Left ventricle myocardium inferior (tissue), 1 donor: ENCODE measurements around the gene KRT7. TPM values are rescaled to one million over a fixed set of nuclear protein-coding genes. Genes with fewer than 3 reads are reported as not detected.

Experiments used
- DNase-seq: peaks from one replicate; pipeline ENCODE4 v3.0.0-alpha.2; 2020
- H3K27ac ChIP-seq: fragments of 200-600 bp; replicated peaks from 2 replicates; pipeline ENCODE4 v1.8.0; 2021
- H3K27me3 ChIP-seq: fragments of 200-600 bp; 2 replicates; pipeline ENCODE4 v1.8.0; 2021; ENCODE audit warnings: low read depth
- H3K36me3 ChIP-seq: fragments of 200-600 bp; 2 replicates; pipeline ENCODE4 v1.8.0; 2021
- H3K4me1 ChIP-seq: fragments of 200-600 bp; 2 replicates; pipeline ENCODE4 v1.8.0; 2021
- H3K4me3 ChIP-seq: fragments of 200-600 bp; 2 replicates; pipeline ENCODE4 v1.8.0; 2021; ENCODE audit warnings: mild to moderate bottlenecking, moderate library complexity
- H3K9me3 ChIP-seq: fragments of 200-600 bp; replicated peaks from 2 replicates; pipeline ENCODE4 v1.8.0; 2021
- intact Hi-C: fragments of 100-400 bp; cut with micrococcal nuclease; formaldehyde crosslinking; loops from one replicate; pipeline ENCODE4 v1.11.0; 2022
- total RNA-seq: library from RNA; stranded (reverse); fragmentation: NEBNext Ultra II Directional; extraction: Animal tissue kit (Norgen Biotek cat#: 25700); gene quantifications from one replicate; pipeline ENCODE4 v1.2.1, GENCODE V29; 2021
- TF ChIP-seq, protein P1 (sequence below): fragments of 200-600 bp; IDR thresholded peaks from 2 replicates; pipeline ENCODE4 v1.8.0; 2021; ENCODE audit warnings: antibody characterized with exemption, mild to moderate bottlenecking, borderline replicate concordance
- donor health status: DM: no; HTN: yes; CAD: no; lungs with severe emphysema.

Gene KRT7
- total RNA-seq, 1 donor from 2014 or later, result not detected

DNA sequence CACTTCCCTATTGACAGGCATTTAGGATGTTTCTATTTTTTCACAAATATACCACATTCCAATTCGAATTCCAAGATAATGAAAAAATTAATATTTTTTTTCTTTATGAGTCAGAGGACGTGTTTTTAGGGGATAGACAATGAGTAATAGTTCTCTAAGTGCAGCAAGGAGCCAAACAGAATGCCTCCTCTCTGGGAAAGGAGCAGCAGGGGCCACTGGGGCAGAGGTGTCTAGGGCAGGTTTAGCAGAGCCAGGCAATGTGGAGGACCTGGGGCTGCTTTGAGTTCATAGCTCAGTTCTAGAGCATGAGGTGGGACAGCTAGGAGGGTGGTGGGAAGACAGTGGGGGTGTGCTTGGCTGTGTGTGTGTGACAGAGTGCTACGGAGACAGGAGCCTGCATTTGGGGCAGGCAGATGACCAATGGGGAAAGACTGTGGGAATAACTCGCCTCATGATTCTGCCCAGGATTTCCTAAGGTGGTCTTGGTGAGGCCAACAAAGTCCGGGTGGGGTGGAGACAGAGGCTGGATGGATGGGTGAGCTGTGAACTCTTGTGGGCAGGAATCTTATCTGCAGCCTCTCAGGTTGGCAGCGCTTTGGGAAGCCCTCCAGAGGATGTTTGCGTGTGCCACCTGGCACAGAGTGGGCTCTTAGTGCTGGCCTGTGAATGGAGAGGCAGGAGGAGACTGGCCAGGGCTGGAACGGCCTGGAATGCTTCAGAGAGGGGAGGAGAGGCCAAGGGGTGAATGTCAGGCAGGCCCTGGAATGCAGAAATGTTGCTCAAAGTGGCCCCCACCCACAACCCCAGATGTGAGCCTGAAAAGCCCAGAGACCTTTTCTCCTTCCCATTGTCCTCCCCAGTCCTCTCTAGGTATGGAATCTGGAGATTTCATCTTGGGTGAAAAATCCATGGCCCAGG is 2.4 kb upstream of the KRT7 start:
- no peaks in the 10 kb centered on the region for H3K9me3 ChIP-seq
- peaks cover 74% of the 10 kb centered on the region for H3K27me3 ChIP-seq
- intact Hi-C loops, result no loop called here
- peak; percentile 42 for DNase-seq
- no peaks in the 10 kb centered on the region for H3K36me3 ChIP-seq
- TF ChIP-seq, protein P1, sequence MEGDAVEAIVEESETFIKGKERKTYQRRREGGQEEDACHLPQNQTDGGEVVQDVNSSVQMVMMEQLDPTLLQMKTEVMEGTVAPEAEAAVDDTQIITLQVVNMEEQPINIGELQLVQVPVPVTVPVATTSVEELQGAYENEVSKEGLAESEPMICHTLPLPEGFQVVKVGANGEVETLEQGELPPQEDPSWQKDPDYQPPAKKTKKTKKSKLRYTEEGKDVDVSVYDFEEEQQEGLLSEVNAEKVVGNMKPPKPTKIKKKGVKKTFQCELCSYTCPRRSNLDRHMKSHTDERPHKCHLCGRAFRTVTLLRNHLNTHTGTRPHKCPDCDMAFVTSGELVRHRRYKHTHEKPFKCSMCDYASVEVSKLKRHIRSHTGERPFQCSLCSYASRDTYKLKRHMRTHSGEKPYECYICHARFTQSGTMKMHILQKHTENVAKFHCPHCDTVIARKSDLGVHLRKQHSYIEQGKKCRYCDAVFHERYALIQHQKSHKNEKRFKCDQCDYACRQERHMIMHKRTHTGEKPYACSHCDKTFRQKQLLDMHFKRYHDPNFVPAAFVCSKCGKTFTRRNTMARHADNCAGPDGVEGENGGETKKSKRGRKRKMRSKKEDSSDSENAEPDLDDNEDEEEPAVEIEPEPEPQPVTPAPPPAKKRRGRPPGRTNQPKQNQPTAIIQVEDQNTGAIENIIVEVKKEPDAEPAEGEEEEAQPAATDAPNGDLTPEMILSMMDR, result no peak
- no peak overlapping the region for H3K4me3 ChIP-seq
- H3K27ac ChIP-seq, result no peak overlapping the region
- H3K4me1 ChIP-seq, result peaks cover 36% of the 10 kb centered on the region

GRCh38 chr12:52231305-52232202 is 1.5 kb upstream of the KRT7 start:
- no peak overlapping the region for H3K4me3 ChIP-seq
- H3K27me3 ChIP-seq, result peaks cover 83% of the 10 kb centered on the region
- no peak for DNase-seq
- peaks cover 36% of the 10 kb centered on the region for H3K4me1 ChIP-seq
- H3K9me3 ChIP-seq, result no peaks in the 10 kb centered on the region
- TF ChIP-seq, protein P1, result no peak
- no peak overlapping the region for H3K27ac ChIP-seq
- intact Hi-C loops, result no loop called here
- no peaks in the 10 kb centered on the region for H3K36me3 ChIP-seq

DNA sequence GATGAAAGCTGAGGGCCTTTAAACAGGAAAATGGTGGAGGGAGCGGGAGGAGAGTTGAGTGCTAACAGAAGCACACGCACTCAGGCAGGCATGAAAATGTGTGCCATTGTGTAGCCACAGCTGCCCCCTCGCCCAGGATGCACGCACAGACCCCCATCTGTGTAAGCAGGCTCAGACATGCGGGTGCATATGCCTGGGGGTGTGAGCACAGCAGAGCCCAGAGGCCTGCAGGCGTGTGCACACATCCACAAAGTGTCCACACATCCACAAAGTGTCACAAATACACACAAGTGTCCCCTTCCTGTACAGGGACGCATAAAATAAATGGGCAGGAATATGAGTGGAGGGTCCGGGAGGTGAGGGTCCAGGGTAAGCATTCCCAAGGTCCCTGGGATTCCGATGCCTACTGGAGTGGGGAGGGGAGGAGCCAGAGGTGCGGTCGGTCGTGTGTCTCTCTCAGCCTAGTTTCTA is 805 bp upstream of the KRT7 start:
- Histone ChIP-seq H3K27me3 (peaks cover 82% of the 10 kb centered on the region), H3K36me3 (no peaks in the 10 kb centered on the region), H3K4me1 (peaks cover 36% of the 10 kb centered on the region), H3K27ac (no peak overlapping the region), H3K4me3 (no peak overlapping the region), H3K9me3 (no peaks in the 10 kb centered on the region)
- no peak for DNase-seq
- TF ChIP-seq, protein P1, result no peak
- intact Hi-C loops, result no loop called here

- peaks cover 36% of the 10 kb centered on the region for H3K4me1 ChIP-seq
- TF ChIP-seq, protein P1, result no peak
- H3K27me3 ChIP-seq, result peaks cover 75% of the 10 kb centered on the region
- H3K9me3 ChIP-seq, result no peaks in the 10 kb centered on the region
- H3K36me3 ChIP-seq, result no peaks in the 10 kb centered on the region
- H3K27ac ChIP-seq, result no peak overlapping the region
- intact Hi-C loops, result no loop called here
- H3K4me3 ChIP-seq, result peak overlapping the region; percentile 41
- DNase-seq, result no peak
Measured at GRCh38 chr12:52233462-52234207, 592 bp downstream of the KRT7 start.

DNA sequence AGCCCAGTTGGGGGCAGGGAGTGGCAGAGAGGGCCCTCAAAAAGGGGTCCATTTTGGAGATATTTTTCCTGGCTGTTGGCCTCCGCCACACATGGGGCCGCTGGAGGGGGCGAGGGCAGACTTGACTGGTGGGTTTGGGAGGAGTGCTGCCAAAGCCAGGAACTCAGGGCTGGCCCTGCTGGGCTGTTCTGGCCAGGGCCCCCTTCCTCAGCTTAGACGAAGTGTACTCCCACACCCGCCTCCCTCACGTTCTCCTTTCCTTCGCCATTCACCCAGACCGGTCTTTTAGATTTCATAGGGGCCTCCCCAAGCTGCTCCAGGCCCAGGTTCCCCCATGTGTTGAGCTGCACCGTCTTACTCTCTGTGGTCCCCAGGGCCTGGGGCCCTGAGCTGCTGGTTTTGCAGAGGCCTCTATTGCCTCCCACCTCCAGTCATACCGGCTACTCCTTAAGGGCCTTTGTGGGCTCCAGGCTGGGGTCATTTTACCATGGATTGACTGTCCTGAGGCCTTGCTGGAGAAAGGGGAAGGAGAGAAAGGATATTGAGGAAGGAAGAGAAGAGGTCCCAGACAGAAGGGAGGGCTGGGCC is 1.3 kb downstream of the KRT7 start:
- Histone ChIP-seq H3K27ac (no peak overlapping the region), H3K4me1 (peaks cover 36% of the 10 kb centered on the region), H3K4me3 (no peak overlapping the region), H3K27me3 (peaks cover 78% of the 10 kb centered on the region), H3K36me3 (no peaks in the 10 kb centered on the region), H3K9me3 (no peaks in the 10 kb centered on the region)
- TF ChIP-seq, protein P1, result no peak
- intact Hi-C loops, result no loop called here
- DNase-seq, result no peak
